HG03558 (cell line): ENCODE data around the gene TUBA3D.
"Not testable (repeated sequence)": the region's sequence is repeated elsewhere in the genome, so short reads cannot be mapped to it uniquely, and the experiment has no call there.

Source experiments
- ATAC-seq: cut with Tn5 transposase; IDR thresholded peaks from one replicate; pipeline ENCODE4 v1.9.1; 2021; ENCODE audit warnings: moderate number of reproducible peaks; ENCODE audit not compliant: unreplicated experiment; ENCODE audit errors: extremely low read depth

The TUBA3D gene

DNA sequence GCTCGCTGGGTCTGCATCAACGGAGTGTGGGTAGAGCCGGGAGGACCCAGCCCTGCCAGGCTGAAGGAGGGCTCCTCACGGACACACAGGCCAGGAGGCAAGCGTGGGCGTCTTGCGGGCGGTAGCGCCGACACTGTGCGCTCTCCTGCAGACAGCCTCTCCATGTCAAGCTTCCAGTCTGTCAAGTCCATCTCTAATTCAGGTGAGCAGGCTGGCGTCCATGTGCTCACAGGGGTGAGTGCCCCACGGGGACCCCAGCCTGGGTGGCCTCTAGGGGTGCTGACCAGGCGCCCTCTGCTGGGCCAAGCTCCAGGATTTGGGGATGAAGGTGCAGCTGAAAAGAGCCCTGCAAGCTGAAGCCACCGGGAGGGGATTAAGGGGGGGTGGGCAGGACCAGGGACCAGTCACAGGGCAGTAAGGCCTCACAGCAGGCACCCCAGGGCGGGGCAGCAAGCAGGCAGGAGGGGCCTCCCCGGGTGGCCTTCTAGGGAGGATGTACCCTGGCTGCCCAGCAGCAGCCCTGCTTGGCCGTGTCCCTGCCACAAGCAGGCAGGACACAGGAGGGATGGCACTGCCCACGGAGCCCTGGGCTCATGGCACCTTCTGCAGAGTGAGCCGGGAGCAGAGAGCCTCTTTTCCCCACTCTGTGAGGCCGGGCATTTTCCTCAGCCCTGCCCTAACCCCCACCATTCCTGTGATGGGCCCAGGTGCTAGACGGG is 54.9 kb downstream of the TUBA3D start:
- not testable (repeated sequence) for ATAC-seq

- not testable (repeated sequence) for ATAC-seq
Measured at GRCh38 chr2:131531547-131532185, 55.7 kb downstream of the TUBA3D start.
